Motor neuron (in vitro differentiated cells): ENCODE measurements around the gene LYPLA2. TPM values are rescaled to one million over a fixed set of nuclear protein-coding genes. Genes with fewer than 3 reads are reported as not detected.
"Not testable (repeated sequence)": the region's sequence is repeated elsewhere in the genome, so short reads cannot be mapped to it uniquely, and the experiment has no call there.

Experiments used
- ATAC-seq, 8 experiments: fragments of 200-7000 bp; cut with Tn5 transposase; replicated peaks in 6 of 8; 2 replicates each; pipeline ENCODE4 v1.8.0; 2021; ENCODE audit warnings: mild to moderate bottlenecking in 8 of 8, moderate library complexity in 8 of 8
- H3K27ac ChIP-seq, 2 donors: fragments of 250-450 bp; sonication (Bioruptor Pico); 2 replicates each; pipeline ENCODE4 v1.9.0; 2021; ENCODE audit warnings: antibody characterized with exemption in 2 of 2, mild to moderate bottlenecking in 2 of 2, moderate library complexity in 1 of 2
- H3K4me1 ChIP-seq, 2 donors: fragments of 250-450 bp; sonication (Bioruptor Pico); replicated peaks in 1 of 2; 2 replicates each; pipeline ENCODE4 v1.6.1; 2021; ENCODE audit warnings: antibody characterized with exemption in 2 of 2, mild to moderate bottlenecking in 2 of 2, moderate library complexity in 1 of 2
- H3K4me3 ChIP-seq, 5 donors: fragments of 250-450 bp; sonication (Bioruptor Pico); 2 replicates each; pipeline ENCODE4 v1.9.0; 2021; ENCODE audit warnings: antibody characterized with exemption in 5 of 5, mild to moderate bottlenecking in 5 of 5, moderate library complexity in 4 of 5
- WGBS, 10 experiments: fragments of 450-650 bp; shearing (Covaris generic); methylation state at CpG; one replicate each; pipeline ENCODE4 v1.0.0; 2022; 5-methylcytosine and 5-hydroxymethylcytosine counted together
- in situ Hi-C, 9 experiments: fragments of 400-800 bp; cut with MboI; loops; one replicate each; pipeline ENCODE4 v1.15.0; 2021; ENCODE audit warnings: low sequenced_read_pairs in 9 of 9, low pct_unique_long_range_greater_than_20kb in 2 of 9; ENCODE audit not compliant: unreplicated experiment in 9 of 9
- total RNA-seq, 8 experiments: library from RNA; unstranded; fragments of 300-600 nt; gene quantifications; 2 replicates each; pipeline versions ENCODE4 v1.2.3 to v1.2.4, GENCODE V29; 2022

LYPLA2 gene
- total RNA-seq, 8 experiments from 2014 or later, result 42.4 to 120 (median 61.1) TPM

GRCh38 chr1:23763041-23763577 lies 27.8 kb upstream of the LYPLA2 start:
- H3K27ac ChIP-seq, result no peak overlapping the region
- ATAC-seq, result peak in 3 of 8 experiments; percentile 38 to 90 (median 85)
- no peak overlapping the region for H3K4me3 ChIP-seq
- 14 to 100% (median 77%) methylated on average over 1 to 7 of the region's 7 CpGs for WGBS, 10 experiments
- H3K4me1 ChIP-seq, result no peaks in the 10 kb centered on the region
- in situ Hi-C loops, result no loop called here

- Histone ChIP-seq H3K4me3 (no peak overlapping the region), H3K27ac (no peak overlapping the region), H3K4me1 (peaks cover 0 to 2% of the 10 kb centered on the region in 2 donors)
- in situ Hi-C loops, result no loop called here
- WGBS, 10 experiments, result 57 to 100% (median 86%) methylated on average over 1 to 5 of the region's 5 CpGs; no CpG with 5 or more reads in 1 of the 10 experiments
- ATAC-seq, result no peak
Measured at GRCh38 chr1:23768733-23769132, 22.2 kb upstream of the LYPLA2 start.

- peak; percentile 90 to 99 (median 96) for ATAC-seq
- no peak overlapping the region for H3K4me3 ChIP-seq
- in situ Hi-C loops, result no loop called here
- WGBS, 10 experiments, result 7 to 36% (median 13%) methylated on average over 3 to 14 of the region's 14 CpGs
- H3K4me1 ChIP-seq, result peaks cover 2 to 9% of the 10 kb centered on the region in 2 donors
- H3K27ac ChIP-seq, result no peak overlapping the region
Measured at GRCh38 chr1:23772049-23772853, 18.7 kb upstream of the LYPLA2 start.

GRCh38 chr1:23772854-23773242 lies 18.1 kb upstream of the LYPLA2 start:
- in situ Hi-C loops, result no loop called here
- ATAC-seq, result no peak
- WGBS, 10 experiments, result 7 to 100% (median 78%) methylated on average over 2 to 10 of the region's 10 CpGs
- H3K27ac ChIP-seq, result no peak overlapping the region
- no peak overlapping the region for H3K4me3 ChIP-seq
- H3K4me1 ChIP-seq, result peaks cover 6 to 12% of the 10 kb centered on the region in 2 donors

GRCh38 chr1:23774174-23774880 lies 16.6 kb upstream of the LYPLA2 start:
- Histone ChIP-seq H3K4me3 (no peak overlapping the region), H3K27ac (no peak overlapping the region), H3K4me1 (peaks cover 9 to 17% of the 10 kb centered on the region in 2 donors)
- WGBS, 10 experiments, result 0 to 88% (median 71%) methylated on average over 1 to 6 of the region's 6 CpGs
- in situ Hi-C loops, result no loop called here
- ATAC-seq, result no peak

GRCh38 chr1:23776217-23776616 lies 14.7 kb upstream of the LYPLA2 start:
- 70 to 100% (median 100%) methylated on average over 1 to 2 of the region's 2 CpGs; no CpG with 5 or more reads in 2 of the 10 experiments for WGBS, 10 experiments
- no peak for ATAC-seq
- no peak overlapping the region for H3K4me3 ChIP-seq
- H3K27ac ChIP-seq, result no peak overlapping the region
- peaks cover 14 to 24% of the 10 kb centered on the region in 2 donors for H3K4me1 ChIP-seq
- in situ Hi-C loops, result no loop called here

GRCh38 chr1:23777979-23778814 lies 12.7 kb upstream of the LYPLA2 start, which contains the start of gene PITHD1:
Gene PITHD1, plus strand, starts transcription at chr1:23778418. Its CDS starts 98 bp downstream, at chr1:23778516.
- Histone ChIP-seq H3K4me3 (peak within 1 kb of the TSS; percentile 84 to 100 (median 99)), H3K27ac (peak within 1 kb of the TSS; percentile 69 to 87), H3K4me1 (peaks cover 14 to 22% of the 10 kb centered on the region in 2 donors)
- WGBS, 10 experiments, result 0 to 2% (median 0%) methylated on average over 1 to 29 of the region's 91 CpGs; no CpG with 5 or more reads in 6 of the 10 experiments
- ATAC-seq, result peak; percentile 74 to 90 (median 87)
- in situ Hi-C loops, result no loop called here

GRCh38 chr1:23779826-23780371 lies 11.0 kb upstream of the LYPLA2 start:
- no peak overlapping the region for H3K27ac ChIP-seq

GRCh38 chr1:23783141-23783540 lies 7.8 kb upstream of the LYPLA2 start:
- in situ Hi-C loops, H3K4me3 ChIP-seq, H3K27ac ChIP-seq: not testable (repeated sequence)
- peaks cover 8 to 12% of the 10 kb centered on the region in 2 donors for H3K4me1 ChIP-seq
- 63 to 100% (median 96%) methylated on average over 1 to 7 of the region's 11 CpGs; no CpG with 5 or more reads in 3 of the 10 experiments for WGBS, 10 experiments
- peak in 1 of 8 experiments; percentile 16 for ATAC-seq

More at GRCh38 chr1:23779826-23780371, 11.0 kb upstream of the LYPLA2 start:
- in situ Hi-C loops, result no loop called here
- peaks cover 14 to 22% of the 10 kb centered on the region in 2 donors for H3K4me1 ChIP-seq
- WGBS, 10 experiments, result 0 to 96% (median 49%) methylated on average over 1 to 3 of the region's 3 CpGs; no CpG with 5 or more reads in 2 of the 10 experiments
- peak overlapping the region in 2 of 5 donors; percentile 96 to 100 for H3K4me3 ChIP-seq
- ATAC-seq, result peak in 2 of 8 experiments; percentile 9 to 32

- H3K4me3 ChIP-seq, result no peak overlapping the region
- peaks cover 0 to 3% of the 10 kb centered on the region in 2 donors for H3K4me1 ChIP-seq
- no peak for ATAC-seq
- no peak overlapping the region for H3K27ac ChIP-seq
- in situ Hi-C loops, result no loop called here
- 95 to 100% (median 100%) methylated on average over 1 to 4 of the region's 4 CpGs; no CpG with 5 or more reads in 2 of the 10 experiments for whole genome bisulfite sequencing, 10 experiments
Measured at GRCh38 chr1:23784846-23785245, 6.1 kb upstream of the LYPLA2 start.

GRCh38 chr1:23787701-23788100 lies 3.2 kb upstream of the LYPLA2 start:
- no peak for ATAC-seq
- Histone ChIP-seq H3K4me1 (peaks cover 11 to 15% of the 10 kb centered on the region in 2 donors), H3K27ac (no peak overlapping the region), H3K4me3 (no peak overlapping the region)
- in situ Hi-C loops, result no loop called here
- WGBS, 10 experiments, result 60 to 100% (median 93%) methylated on average over 1 to 3 of the region's 3 CpGs; no CpG with 5 or more reads in 2 of the 10 experiments

GRCh38 chr1:23788695-23789094 lies 2.2 kb upstream of the LYPLA2 start:
- WGBS, 10 experiments, result 93 to 100% (median 100%) methylated on average over 1 to 3 of the region's 3 CpGs; no CpG with 5 or more reads in 2 of the 10 experiments
- Histone ChIP-seq H3K27ac (no peak overlapping the region), H3K4me1 (peaks cover 21 to 23% of the 10 kb centered on the region in 2 donors), H3K4me3 (no peak overlapping the region)
- ATAC-seq, result no peak
- in situ Hi-C loops, result no loop called here
